ENCODE measurements around the gene LSM12. TPM values are rescaled to one million over a fixed set of nuclear protein-coding genes. Genes with fewer than 3 reads are reported as not detected.
A peak's percentile ranks its signal among the peaks of the same experiment; 100 is the strongest.
"Not testable (repeated sequence)": the region's sequence is repeated elsewhere in the genome, so short reads cannot be mapped to it uniquely, and the experiment has no call there.

Gene LSM12
- total RNA-seq, 1 donor: 59.0 TPM

- Histone ChIP-seq H3K79me2 (ENCODE audit: insufficient read depth, low read length) (peaks cover 63% of the 10 kb centered on the region), H3K36me3 (ENCODE audit: insufficient read depth, low read length) (no peaks in the 10 kb centered on the region), H3K9me3 (ENCODE audit: low read depth, low read length) (no peaks in the 10 kb centered on the region), H2AFZ (ENCODE audit: low read length) (no peak overlapping the region), H4K20me1 (ENCODE audit: insufficient read depth, low read length) (peaks cover 16% of the 10 kb centered on the region), H3K27ac (ENCODE audit: low read depth, low read length) (no peak overlapping the region), H3K4me2 (ENCODE audit: insufficient read depth, low read length) (no peak overlapping the region), H3K4me3 (ENCODE audit: insufficient read depth, low read length) (no peak overlapping the region), H3K4me1 (ENCODE audit: insufficient read depth, low read length) (peaks cover 10% of the 10 kb centered on the region), H3K27me3 (ENCODE audit: insufficient read depth, low read length) (no peaks in the 10 kb centered on the region)
- TF ChIP-seq, protein P1, sequence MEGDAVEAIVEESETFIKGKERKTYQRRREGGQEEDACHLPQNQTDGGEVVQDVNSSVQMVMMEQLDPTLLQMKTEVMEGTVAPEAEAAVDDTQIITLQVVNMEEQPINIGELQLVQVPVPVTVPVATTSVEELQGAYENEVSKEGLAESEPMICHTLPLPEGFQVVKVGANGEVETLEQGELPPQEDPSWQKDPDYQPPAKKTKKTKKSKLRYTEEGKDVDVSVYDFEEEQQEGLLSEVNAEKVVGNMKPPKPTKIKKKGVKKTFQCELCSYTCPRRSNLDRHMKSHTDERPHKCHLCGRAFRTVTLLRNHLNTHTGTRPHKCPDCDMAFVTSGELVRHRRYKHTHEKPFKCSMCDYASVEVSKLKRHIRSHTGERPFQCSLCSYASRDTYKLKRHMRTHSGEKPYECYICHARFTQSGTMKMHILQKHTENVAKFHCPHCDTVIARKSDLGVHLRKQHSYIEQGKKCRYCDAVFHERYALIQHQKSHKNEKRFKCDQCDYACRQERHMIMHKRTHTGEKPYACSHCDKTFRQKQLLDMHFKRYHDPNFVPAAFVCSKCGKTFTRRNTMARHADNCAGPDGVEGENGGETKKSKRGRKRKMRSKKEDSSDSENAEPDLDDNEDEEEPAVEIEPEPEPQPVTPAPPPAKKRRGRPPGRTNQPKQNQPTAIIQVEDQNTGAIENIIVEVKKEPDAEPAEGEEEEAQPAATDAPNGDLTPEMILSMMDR (IDR thresholded peaks at IDR 0.05; ENCODE audit: extremely low read depth, low read depth, low read length): no peak
- DNase-seq (ENCODE audit: insufficient read length, low spot score, missing footprints): no peak
These were observed 36.6 kb upstream of the LSM12 start for GRCh38 chr17:44102849-44103622.

GRCh38 chr17:44101858-44102257 lies 35.4 kb upstream of the LSM12 start:
- Histone ChIP-seq H3K79me2 (ENCODE audit: insufficient read depth, low read length) (peaks cover 65% of the 10 kb centered on the region), H4K20me1 (ENCODE audit: insufficient read depth, low read length) (peaks cover 12% of the 10 kb centered on the region), H3K4me1 (ENCODE audit: insufficient read depth, low read length) (peaks cover 14% of the 10 kb centered on the region)
- not testable (repeated sequence) for H3K4me3 ChIP-seq (ENCODE audit: insufficient read depth, low read length); H3K4me2 ChIP-seq (ENCODE audit: insufficient read depth, low read length); DNase-seq (ENCODE audit: insufficient read length, low spot score, missing footprints); H3K36me3 ChIP-seq (ENCODE audit: insufficient read depth, low read length); H3K9me3 ChIP-seq (ENCODE audit: low read depth, low read length); H2AFZ ChIP-seq (ENCODE audit: low read length); H3K27me3 ChIP-seq (ENCODE audit: insufficient read depth, low read length); H3K27ac ChIP-seq (ENCODE audit: low read depth, low read length)

DNA sequence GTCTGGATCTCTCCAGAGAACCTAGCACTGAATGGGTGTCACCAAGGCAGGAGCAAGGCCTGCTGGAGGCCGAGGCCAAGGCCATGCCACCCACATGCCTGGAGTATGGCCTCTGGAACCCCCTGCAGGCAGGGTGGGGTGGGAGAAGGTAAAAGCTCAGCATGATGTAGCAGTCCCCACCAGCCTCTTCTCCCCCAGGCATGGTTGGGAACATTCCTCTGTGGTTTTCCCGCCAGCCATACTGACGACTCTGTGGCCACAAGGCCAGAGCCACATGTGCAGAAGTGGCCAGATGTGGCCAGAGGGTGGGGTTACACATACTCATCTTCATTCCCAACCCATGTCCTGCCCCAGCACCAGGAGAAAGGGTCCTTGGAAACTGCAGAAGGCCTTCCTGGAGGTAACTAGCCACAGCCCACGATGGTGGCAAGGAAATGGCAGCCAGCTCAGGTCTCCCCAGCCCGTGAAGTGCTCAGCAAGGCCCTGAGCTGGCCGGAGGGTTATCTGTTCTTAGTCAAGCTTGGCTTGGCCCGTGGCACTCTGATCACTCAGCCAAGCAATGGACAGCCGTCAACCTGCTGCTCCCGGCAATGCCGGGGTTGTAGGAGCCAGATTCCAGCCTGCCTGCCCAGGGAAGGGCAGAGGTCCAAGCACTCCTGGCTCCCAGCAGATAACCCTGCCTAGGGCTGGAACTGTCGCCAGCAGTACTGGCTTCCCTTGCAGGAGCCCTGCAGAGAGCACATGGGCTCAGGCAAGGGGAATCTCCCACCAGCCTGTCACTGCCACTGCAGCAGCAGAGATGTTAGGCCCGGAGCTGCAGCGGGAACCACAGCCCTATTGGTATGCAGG lies 30.9 kb upstream of the LSM12 start:
- H3K27ac ChIP-seq (ENCODE audit: low read depth, low read length): peak overlapping the region; percentile 84
- peak; percentile 46 for DNase-seq (ENCODE audit: insufficient read length, low spot score, missing footprints)
- no peaks in the 10 kb centered on the region for H4K20me1 ChIP-seq (ENCODE audit: insufficient read depth, low read length)
- TF ChIP-seq, protein P1 (IDR thresholded peaks at IDR 0.05; ENCODE audit: extremely low read depth, low read depth, low read length): no peak
- H3K9me3 ChIP-seq (ENCODE audit: low read depth, low read length): no peaks in the 10 kb centered on the region
- H3K79me2 ChIP-seq (ENCODE audit: insufficient read depth, low read length): peaks cover 34% of the 10 kb centered on the region
- peak overlapping the region; percentile 9 for H2AFZ ChIP-seq (ENCODE audit: low read length)
- H3K4me2 ChIP-seq (ENCODE audit: insufficient read depth, low read length): no peak overlapping the region
- no peaks in the 10 kb centered on the region for H3K27me3 ChIP-seq (ENCODE audit: insufficient read depth, low read length)
- H3K4me3 ChIP-seq (ENCODE audit: insufficient read depth, low read length): no peak overlapping the region
- H3K4me1 ChIP-seq (ENCODE audit: insufficient read depth, low read length): peaks cover 28% of the 10 kb centered on the region
- H3K36me3 ChIP-seq (ENCODE audit: insufficient read depth, low read length): no peaks in the 10 kb centered on the region

DNA sequence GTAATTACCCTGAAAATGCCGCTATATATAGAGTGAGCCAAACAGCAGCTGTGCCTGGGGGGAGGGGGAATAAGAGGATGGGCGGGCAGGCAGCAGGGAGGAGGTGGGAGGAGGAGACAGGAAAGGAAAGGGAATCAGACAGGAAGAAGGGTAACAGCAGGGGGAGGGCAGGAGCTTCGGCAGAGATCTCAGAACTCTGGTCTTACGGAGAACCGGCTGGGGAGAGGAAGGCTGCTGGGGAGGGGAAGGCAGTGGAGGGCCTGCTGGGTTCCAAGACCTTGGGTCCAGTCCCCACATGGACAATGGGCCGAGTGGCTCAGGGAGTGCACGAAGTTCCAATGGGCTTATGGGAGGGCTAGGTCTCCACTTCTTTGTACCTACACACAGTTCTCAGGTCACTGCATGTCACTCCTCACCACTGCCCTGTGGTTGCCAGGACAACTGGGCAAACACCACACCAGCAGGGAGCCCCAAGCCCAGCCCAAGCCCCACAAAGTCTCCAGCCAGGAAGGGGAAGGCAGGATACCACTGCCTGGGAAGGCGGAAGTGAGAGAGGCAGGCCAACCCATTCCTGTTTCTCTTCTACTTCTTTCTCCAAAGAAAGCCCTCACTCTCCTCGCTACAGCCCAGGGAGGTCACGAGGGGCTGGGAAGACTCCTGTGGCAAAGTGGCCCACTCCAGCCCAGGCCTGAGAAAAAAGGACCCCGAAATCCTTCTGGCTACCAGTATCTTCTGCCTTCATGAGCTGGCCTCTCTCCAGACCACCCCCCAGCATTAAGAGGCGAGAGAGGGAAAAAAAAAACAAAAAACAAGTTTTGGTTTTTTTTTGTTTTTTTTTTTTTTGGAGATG lies 29.4 kb upstream of the LSM12 start:
- Histone ChIP-seq H3K4me3 (ENCODE audit: insufficient read depth, low read length) (peak overlapping the region; percentile 47), H3K79me2 (ENCODE audit: insufficient read depth, low read length) (peaks cover 25% of the 10 kb centered on the region), H3K4me1 (ENCODE audit: insufficient read depth, low read length) (peaks cover 24% of the 10 kb centered on the region), H2AFZ (ENCODE audit: low read length) (peak overlapping the region; percentile 43), H3K9me3 (ENCODE audit: low read depth, low read length) (no peaks in the 10 kb centered on the region), H4K20me1 (ENCODE audit: insufficient read depth, low read length) (no peaks in the 10 kb centered on the region), H3K36me3 (ENCODE audit: insufficient read depth, low read length) (peaks cover 9% of the 10 kb centered on the region), H3K27ac (ENCODE audit: low read depth, low read length) (peak overlapping the region; percentile 84), H3K27me3 (ENCODE audit: insufficient read depth, low read length) (no peaks in the 10 kb centered on the region), H3K4me2 (ENCODE audit: insufficient read depth, low read length) (peak overlapping the region; percentile 69)
- TF ChIP-seq, protein P1 (IDR thresholded peaks at IDR 0.05; ENCODE audit: extremely low read depth, low read depth, low read length): no peak
- DNase-seq (ENCODE audit: insufficient read length, low spot score, missing footprints): peak; percentile 96
